Measurements from ENCODE around the gene RAD51AP1. TPM values are rescaled to one million over a fixed set of nuclear protein-coding genes. Genes with fewer than 3 reads are reported as not detected.

The RAD51AP1 gene
- total and polyA plus RNA-seq, 11 donors: 0.19 to 8.2 (median 1.1) TPM; not detected in 1

DNA sequence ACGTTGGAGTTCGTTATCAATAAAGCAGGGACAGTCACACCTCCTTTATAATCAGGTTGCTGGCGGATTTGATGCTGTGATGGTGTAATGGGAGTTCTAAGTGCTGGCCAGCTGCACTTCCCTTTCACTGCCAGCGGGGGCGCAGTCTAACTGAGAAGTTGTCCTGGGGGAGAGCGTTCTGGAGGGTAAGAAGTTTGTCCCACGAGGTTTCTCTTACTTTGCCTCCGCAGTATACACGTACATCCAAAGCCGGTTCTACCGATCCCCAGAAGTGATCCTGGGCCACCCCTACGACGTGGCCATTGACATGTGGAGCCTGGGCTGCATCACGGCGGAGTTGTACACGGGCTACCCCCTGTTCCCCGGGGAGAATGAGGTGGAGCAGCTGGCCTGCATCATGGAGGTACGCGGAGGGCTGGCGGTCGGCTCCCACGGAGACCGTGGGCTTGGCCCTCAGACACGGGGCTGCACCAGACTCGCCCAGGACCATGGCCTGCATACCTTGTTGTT lies 66.0 kb downstream of the RAD51AP1 start:
- H3K36me3 ChIP-seq: peaks cover 0 to 1% (median 0%) of the 10 kb centered on the region in 9 donors
- H3K27me3 ChIP-seq: no peaks in the 10 kb centered on the region
- intact Hi-C loops (cut with DNase I): loop anchor here in 5 of 10 donors (2.0 to 10.0 kb wide), 5 partner anchors 42 to 154 kb away; partner anchors contain the start of genes AKAP3 (in 1 of the 5), DYRK4 (in 1 of the 5), NDUFA9 (in 1 of the 5) and RAD51AP1 (in 1 of the 5)
- H3K4me1 ChIP-seq: peaks cover 0 to 27% (median 10%) of the 10 kb centered on the region in 12 donors
- H3K9me3 ChIP-seq: no peaks in the 10 kb centered on the region
- peak overlapping the region; percentile 52 to 86 (median 70) for H3K4me3 ChIP-seq
- WGBS, 4 donors: 3 to 16% (median 4%) methylated on average over 16 to 25 of the region's 25 CpGs
- peak overlapping the region in 10 of 12 donors; percentile 35 to 79 (median 72) for H3K27ac ChIP-seq
- DNase-seq: peak; percentile 76 to 81 (median 79)
- peak; percentile 86 to 98 (median 98) for ATAC-seq
- TF ChIP-seq POLR2A (IDR thresholded peaks at IDR 0.05) (peak in 1 of 2 donors; percentile 20), CTCF (IDR thresholded peaks at IDR 0.05) (peak; percentile 92 to 99 (median 96))

- DNase-seq (no peak), ATAC-seq (no peak)
- Histone ChIP-seq H3K27me3 (no peaks in the 10 kb centered on the region), H3K9me3 (no peaks in the 10 kb centered on the region), H3K27ac (no peak overlapping the region), H3K4me3 (no peak overlapping the region), H3K4me1 (peaks cover 0 to 27% (median 10%) of the 10 kb centered on the region in 12 donors), H3K36me3 (peaks cover 0 to 24% (median 22%) of the 10 kb centered on the region in 9 donors)
- TF ChIP-seq POLR2A (IDR thresholded peaks at IDR 0.05) (no peak), CTCF (IDR thresholded peaks at IDR 0.05) (no peak)
- intact Hi-C loops (cut with DNase I): loop anchor here in 4 of 10 donors (5.0 to 10.0 kb wide), 2 partner anchors 40 to 148 kb away; partner anchors contain the start of genes AKAP3 (in 1 of the 4) and NDUFA9 (in 1 of the 4)
- WGBS, 4 donors: 47 to 78% (median 66%) methylated on average over 3 of the region's 3 CpGs
These were observed 68.4 kb downstream of the RAD51AP1 start for GRCh38 chr12:4607056-4607455.

GRCh38 chr12:4609071-4609470 lies 70.4 kb downstream of the RAD51AP1 start:
- WGBS, 4 donors: 77 to 82% (median 81%) methylated on average over 9 of the region's 9 CpGs
- DNase-seq: no peak

More at GRCh38 chr12:4609071-4609470, 70.4 kb downstream of the RAD51AP1 start:
- H3K27me3 ChIP-seq: no peaks in the 10 kb centered on the region
- H3K27ac ChIP-seq: no peak overlapping the region
- no peak for TF ChIP-seq CTCF (IDR thresholded peaks at IDR 0.05)
- TF ChIP-seq POLR2A (IDR thresholded peaks at IDR 0.05): no peak
- intact Hi-C loops (cut with DNase I): loop anchor here in 4 of 10 donors (5.0 to 10.0 kb wide), 2 partner anchors 38 to 146 kb away; partner anchors contain the start of genes AKAP3 (in 1 of the 4) and NDUFA9 (in 1 of the 4)
- H3K4me3 ChIP-seq: no peak overlapping the region
- ATAC-seq: no peak
- peaks cover 0 to 44% (median 42%) of the 10 kb centered on the region in 9 donors for H3K36me3 ChIP-seq
- peaks cover 0 to 27% (median 10%) of the 10 kb centered on the region in 12 donors for H3K4me1 ChIP-seq
- no peaks in the 10 kb centered on the region for H3K9me3 ChIP-seq

Other genes with a start within 250 kb of the RAD51AP1 start
- gene TIGAR, start 217.7 kb upstream of the RAD51AP1 start, total RNA-seq: 10 to 100 TPM in 6 of 9 donors, 1 to 10 TPM in 3; 6.4 to 16.4 (median 14.0) TPM
- 10 to 100 TPM in 1 of 2 donors, 1 to 10 TPM in 1; 3.6 to 10.2 TPM for gene TIGAR, start 217.7 kb upstream of the RAD51AP1 start, polyA plus RNA-seq
- under 1 TPM in 2 of 9 donors, not detected in 7; 0.10 to 0.15 TPM for gene FGF23, start 159.2 kb upstream of the RAD51AP1 start, total RNA-seq
- gene FGF23, start 159.2 kb upstream of the RAD51AP1 start, polyA plus RNA-seq: under 1 TPM in 1 of 2 donors, not detected in 1; 0.04 TPM
- gene FGF6, start 93.1 kb upstream of the RAD51AP1 start, total RNA-seq: not detected
- gene FGF6, start 93.1 kb upstream of the RAD51AP1 start, polyA plus RNA-seq: not detected
- 10 to 100 TPM; 21.4 to 42.7 (median 30.7) TPM for gene DYRK4, start 23.3 kb downstream of the RAD51AP1 start, total RNA-seq
- gene DYRK4, start 23.3 kb downstream of the RAD51AP1 start, polyA plus RNA-seq: 10 to 100 TPM; 35.5 to 52.5 TPM
- 1 to 10 TPM; 2.3 to 4.0 (median 3.2) TPM for gene AKAP3, start 110.2 kb downstream of the RAD51AP1 start, total RNA-seq
- gene AKAP3, start 110.2 kb downstream of the RAD51AP1 start, polyA plus RNA-seq: 1 to 10 TPM; 1.9 to 2.1 TPM
- gene NDUFA9, start 110.2 kb downstream of the RAD51AP1 start, total RNA-seq: 100 to 1,000 TPM in 8 of 9 donors, 10 to 100 TPM in 1; 59.2 to 333 (median 270) TPM
- 100 to 1,000 TPM; 155 to 200 TPM for gene NDUFA9, start 110.2 kb downstream of the RAD51AP1 start, polyA plus RNA-seq
- 1 to 10 TPM in 4 of 9 donors, under 1 TPM in 5; 0.35 to 2.6 (median 0.96) TPM for gene GALNT8, start 181.5 kb downstream of the RAD51AP1 start, total RNA-seq
- under 1 TPM; 0.40 to 0.88 TPM for gene GALNT8, start 181.5 kb downstream of the RAD51AP1 start, polyA plus RNA-seq